PC-3 (cell line): ENCODE measurements around the gene SLC34A3. TPM values are rescaled to one million over a fixed set of nuclear protein-coding genes. Genes with fewer than 3 reads are reported as not detected.

Source experiments
- ATAC-seq: fragments of 200-7000 bp; cut with Tn5 transposase; 2 replicates; pipeline ENCODE4 v1.9.1; 2020; ENCODE audit warnings: mild to moderate bottlenecking, moderate library complexity
- BruUV-seq: library from RNA; stranded (reverse); fragments of 400-500 nt; replicated peaks from 2 replicates; lab custom pipeline; 2021; lab: Mats Ljungman, UMichigan
- CTCF ChIA-PET: fragments of 300-600 bp; sonication (Branson Sonifier 250); formaldehyde crosslinking; loops from one replicate; lab custom pipeline; 2022; ENCODE audit warnings: antibody characterized with exemption; lab: Charles Lee
- POLR2A ChIA-PET: fragments of 300-600 bp; sonication (Branson Sonifier 250); formaldehyde crosslinking; loops from one replicate; lab custom pipeline; 2022; ENCODE audit warnings: antibody characterized with exemption; ENCODE audit not compliant: unreplicated experiment; lab: Charles Lee
- DNase-seq: peaks from one replicate; pipeline ENCODE4 v3.0.0-alpha.2; 2015
- H2AFZ ChIP-seq: fragments of 300-600 bp; sonication (generic); 2 replicates; pipeline ENCODE4 v1.6.0; 2016; ENCODE audit warnings: antibody characterized with exemption, low read length
- H3F3A ChIP-seq: fragments of 300-600 bp; sonication (generic); one replicate; pipeline ENCODE4 v1.6.0; 2017; ENCODE audit warnings: antibody characterized with exemption, low read length, control low read depth, mild to moderate bottlenecking; ENCODE audit not compliant: unreplicated experiment
- H3K27ac ChIP-seq: fragments of 300-600 bp; sonication (generic); 2 replicates; pipeline ENCODE4 v1.5.1; 2016; ENCODE audit warnings: mild to moderate bottlenecking, low read length
- H3K27me3 ChIP-seq: fragments of 300-600 bp; sonication (generic); 2 replicates; pipeline ENCODE4 v1.6.1; 2016; ENCODE audit warnings: low read length, mixed read lengths
- H3K36me3 ChIP-seq: fragments of 300-600 bp; sonication (generic); 2 replicates; pipeline ENCODE4 v1.6.1; 2016; ENCODE audit warnings: low read depth, mixed run types, low read length, mixed read lengths
- H3K4me1 ChIP-seq: fragments of 300-600 bp; sonication (generic); 2 replicates; pipeline ENCODE4 v1.5.1; 2016; ENCODE audit warnings: low read length; ENCODE audit not compliant: insufficient read depth
- H3K4me2 ChIP-seq: fragments of 300-600 bp; sonication (generic); 2 replicates; pipeline ENCODE4 v1.6.0; 2016; ENCODE audit warnings: low read length
- H3K4me3 ChIP-seq: fragments of 300-600 bp; sonication (generic); 2 replicates; pipeline ENCODE4 v1.5.1; 2016; ENCODE audit warnings: mild to moderate bottlenecking, low read length, mixed read lengths
- H3K79me2 ChIP-seq: fragments of 300-600 bp; sonication (generic); 2 replicates; pipeline ENCODE4 v1.6.1; 2017; ENCODE audit warnings: low read length, mixed read lengths
- H3K9ac ChIP-seq: fragments of 300-600 bp; sonication (generic); 2 replicates; pipeline ENCODE4 v1.6.0; 2016; ENCODE audit warnings: mild to moderate bottlenecking, low read length
- H3K9me2 ChIP-seq: fragments of 300-600 bp; sonication (generic); replicated peaks from 2 replicates; pipeline ENCODE4 v1.6.1; 2016; ENCODE audit warnings: mixed run types, low read length, mixed read lengths
- H3K9me3 ChIP-seq: fragments of 300-600 bp; sonication (generic); 2 replicates; pipeline ENCODE4 v1.6.1; 2016; ENCODE audit warnings: low read length, mixed read lengths
- H4K20me1 ChIP-seq: fragments of 300-600 bp; sonication (generic); 2 replicates; pipeline ENCODE4 v1.6.1; 2016; ENCODE audit warnings: low read length, mixed read lengths
- EZH2 ChIP-seq: fragments of 300-600 bp; sonication (generic); IDR thresholded peaks from one replicate; pipeline ENCODE4 v1.6.1; 2017; ENCODE audit warnings: antibody characterized with exemption, mild to moderate bottlenecking, low read length; ENCODE audit not compliant: unreplicated experiment
- EZH2phosphoT487 ChIP-seq: fragments of 300-600 bp; sonication (generic); IDR thresholded peaks from 2 replicates; pipeline ENCODE4 v1.6.1; 2018; ENCODE audit warnings: mild to moderate bottlenecking, antibody characterized with exemption, low read length, borderline replicate concordance
- intact Hi-C: fragments of 100-400 bp; cut with micrococcal nuclease; formaldehyde crosslinking; loops from 2 replicates; pipeline ENCODE4 v1.9.0; 2023
- total RNA-seq: library from RNA; depleted of rRNA; stranded (reverse); fragments of >200 nt; gene quantifications from 2 replicates; pipeline ENCODE4 v1.2.3, GENCODE V29; 2014
- TF ChIP-seq, protein P1 (sequence below): fragments of 300-600 bp; sonication (generic); conservative IDR thresholded peaks from 2 replicates; pipeline ENCODE4 v1.5.1; 2017; ENCODE audit warnings: antibody characterized with exemption, low read depth, mild to moderate bottlenecking, low read length

SLC34A3 gene
- total RNA-seq, 1 experiment from 2014 or later: 1.5 TPM

DNA sequence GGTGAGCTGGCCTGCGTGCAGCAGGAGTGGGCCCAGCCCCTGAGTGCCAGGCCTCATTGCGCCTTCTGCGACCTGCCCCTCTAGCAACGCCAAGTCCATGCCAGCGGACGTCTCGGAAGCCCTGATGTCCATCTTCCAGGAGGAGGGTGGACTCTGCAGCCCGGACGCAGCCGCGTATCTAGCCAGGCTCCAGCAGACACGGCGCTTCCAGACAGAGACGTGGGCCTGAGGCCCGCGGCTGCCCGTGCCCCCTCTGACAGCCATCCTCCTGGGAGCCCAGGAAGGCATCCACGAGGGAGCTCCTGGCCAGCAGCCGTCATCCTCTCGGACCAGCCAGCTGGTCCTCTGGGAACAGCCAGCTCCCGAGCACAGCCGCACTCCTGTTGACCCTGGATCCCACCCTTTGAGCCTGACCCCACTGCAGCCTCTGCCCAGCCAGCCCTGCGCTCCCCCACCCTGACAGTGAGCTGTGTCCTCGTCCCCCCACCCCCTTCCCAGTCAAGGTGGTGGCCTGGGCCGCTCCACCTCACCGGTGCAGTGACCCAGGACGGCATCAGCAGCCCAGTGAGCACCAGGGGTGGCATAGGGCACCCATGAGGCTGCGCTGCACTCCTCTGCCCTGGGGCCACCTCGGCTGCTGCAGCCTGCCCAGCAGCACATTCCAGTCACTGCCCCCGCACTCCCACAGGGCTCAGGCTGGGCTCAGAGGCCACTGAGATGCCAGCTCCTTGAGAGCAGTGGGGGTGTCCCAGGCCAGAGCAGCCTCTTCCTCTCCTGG is 14.3 kb upstream of the SLC34A3 start:
- no peak overlapping the region for H2AFZ ChIP-seq
- H3K27me3 ChIP-seq: no peaks in the 10 kb centered on the region
- no peaks in the 10 kb centered on the region for H3F3A ChIP-seq
- ChIA-PET POLR2A (no interaction called here), CTCF (no interaction called here)
- H3K27ac ChIP-seq: no peak overlapping the region
- ATAC-seq (no peak), DNase-seq (no peak)
- H3K36me3 ChIP-seq: no peaks in the 10 kb centered on the region
- BruUV-seq: no TSS peak
- no peaks in the 10 kb centered on the region for H4K20me1 ChIP-seq
- H3K9ac ChIP-seq: no peak overlapping the region
- no peaks in the 10 kb centered on the region for H3K9me2 ChIP-seq
- TF ChIP-seq EZH2: no peak
- TF ChIP-seq, protein P1, sequence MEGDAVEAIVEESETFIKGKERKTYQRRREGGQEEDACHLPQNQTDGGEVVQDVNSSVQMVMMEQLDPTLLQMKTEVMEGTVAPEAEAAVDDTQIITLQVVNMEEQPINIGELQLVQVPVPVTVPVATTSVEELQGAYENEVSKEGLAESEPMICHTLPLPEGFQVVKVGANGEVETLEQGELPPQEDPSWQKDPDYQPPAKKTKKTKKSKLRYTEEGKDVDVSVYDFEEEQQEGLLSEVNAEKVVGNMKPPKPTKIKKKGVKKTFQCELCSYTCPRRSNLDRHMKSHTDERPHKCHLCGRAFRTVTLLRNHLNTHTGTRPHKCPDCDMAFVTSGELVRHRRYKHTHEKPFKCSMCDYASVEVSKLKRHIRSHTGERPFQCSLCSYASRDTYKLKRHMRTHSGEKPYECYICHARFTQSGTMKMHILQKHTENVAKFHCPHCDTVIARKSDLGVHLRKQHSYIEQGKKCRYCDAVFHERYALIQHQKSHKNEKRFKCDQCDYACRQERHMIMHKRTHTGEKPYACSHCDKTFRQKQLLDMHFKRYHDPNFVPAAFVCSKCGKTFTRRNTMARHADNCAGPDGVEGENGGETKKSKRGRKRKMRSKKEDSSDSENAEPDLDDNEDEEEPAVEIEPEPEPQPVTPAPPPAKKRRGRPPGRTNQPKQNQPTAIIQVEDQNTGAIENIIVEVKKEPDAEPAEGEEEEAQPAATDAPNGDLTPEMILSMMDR: no peak
- TF ChIP-seq EZH2phosphoT487: no peak
- H3K79me2 ChIP-seq: no peaks in the 10 kb centered on the region
- H3K4me3 ChIP-seq: peak overlapping the region; percentile 70; the same call in 1 of the 2 replicates
- H3K9me3 ChIP-seq: no peaks in the 10 kb centered on the region
- H3K4me1 ChIP-seq: peaks cover 24% of the 10 kb centered on the region
- intact Hi-C loops: no loop called here
- H3K4me2 ChIP-seq: peak overlapping the region; percentile 90

- no peaks in the 10 kb centered on the region for H4K20me1 ChIP-seq
- no peaks in the 10 kb centered on the region for H3K36me3 ChIP-seq
- peak overlapping the region; percentile 38; the same call in 1 of the 2 replicates for H2AFZ ChIP-seq
- DNase-seq (peak; percentile 84), ATAC-seq (peak; percentile 70)
- TF ChIP-seq EZH2 (no peak), EZH2phosphoT487 (no peak)
- TF ChIP-seq, protein P1: no peak
- CTCF ChIA-PET: no interaction called here
- H3F3A ChIP-seq: no peaks in the 10 kb centered on the region
- H3K4me1 ChIP-seq: peaks cover 24% of the 10 kb centered on the region
- H3K27ac ChIP-seq: peak overlapping the region; percentile 42
- intact Hi-C loops: no loop called here
- POLR2A ChIA-PET: interaction anchor here (0.5 to 0.7 kb wide), 2 partner anchors 67 to 131 kb away, joined by 5 to 7 read pairs; no protein-coding TSS in a partner anchor
- H3K9ac ChIP-seq: peak overlapping the region; percentile 59
- no peaks in the 10 kb centered on the region for H3K79me2 ChIP-seq
- no peaks in the 10 kb centered on the region for H3K27me3 ChIP-seq
- TSS peak; percentile 66 for BruUV-seq
- H3K4me2 ChIP-seq: peak overlapping the region; percentile 90
- H3K9me2 ChIP-seq: no peaks in the 10 kb centered on the region
- peak overlapping the region; percentile 70 for H3K4me3 ChIP-seq
- H3K9me3 ChIP-seq: no peaks in the 10 kb centered on the region
Measured at GRCh38 chr9:137217276-137218211, 13.2 kb upstream of the SLC34A3 start.
